GM19324 (cell line): ENCODE data around the gene SUFU.
"Not testable (repeated sequence)": the region's sequence is repeated elsewhere in the genome, so short reads cannot be mapped to it uniquely, and the experiment has no call there.

ENCODE experiments used
- ATAC-seq: cut with Tn5 transposase; IDR thresholded peaks from one replicate; pipeline ENCODE4 v1.9.1; 2021; ENCODE audit warnings: mild to moderate bottlenecking, moderate library complexity; ENCODE audit not compliant: unreplicated experiment, low FRiP score

SUFU gene

DNA sequence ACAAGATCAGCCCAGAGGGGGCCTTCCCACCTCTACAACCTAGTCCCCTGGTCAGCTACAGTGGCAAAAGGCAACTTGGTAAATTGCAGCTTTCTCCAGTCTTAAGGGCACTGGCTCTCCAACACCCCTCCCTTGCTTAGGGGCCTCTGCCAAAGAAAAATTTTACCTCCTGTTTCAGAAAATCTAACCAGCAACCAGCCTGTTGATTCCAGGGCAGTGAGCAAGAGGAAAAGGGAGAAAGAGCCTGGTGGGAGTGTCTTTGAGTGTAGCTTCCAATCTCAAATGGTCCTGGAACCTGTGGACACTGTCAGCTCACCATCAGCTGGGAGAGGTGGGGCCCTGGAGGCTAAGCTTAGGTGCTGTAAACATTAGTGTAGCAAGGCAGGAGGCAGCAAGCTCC, 24.1 kb upstream of the SUFU start:
- no peak for ATAC-seq

DNA sequence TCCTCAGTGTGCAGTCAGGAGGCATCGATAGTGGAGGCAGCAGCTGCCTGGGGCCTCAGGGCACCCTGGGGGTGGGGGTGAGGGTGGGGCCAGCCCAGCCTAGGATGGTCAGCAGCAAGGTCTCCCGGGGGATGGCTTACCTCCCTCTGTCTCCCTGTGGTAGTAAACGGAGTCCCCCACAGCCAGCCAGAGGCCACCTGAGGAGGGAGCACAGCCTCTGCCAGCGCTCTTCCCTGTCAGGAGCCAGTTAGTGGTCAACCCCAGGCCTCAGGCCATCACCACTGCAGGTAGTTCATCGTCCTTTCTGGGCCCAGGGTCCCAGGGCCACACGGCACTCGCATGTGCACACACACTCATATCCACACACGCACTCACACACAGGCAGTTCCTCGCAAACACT, 23.4 kb upstream of the SUFU start:
- no peak for ATAC-seq

DNA sequence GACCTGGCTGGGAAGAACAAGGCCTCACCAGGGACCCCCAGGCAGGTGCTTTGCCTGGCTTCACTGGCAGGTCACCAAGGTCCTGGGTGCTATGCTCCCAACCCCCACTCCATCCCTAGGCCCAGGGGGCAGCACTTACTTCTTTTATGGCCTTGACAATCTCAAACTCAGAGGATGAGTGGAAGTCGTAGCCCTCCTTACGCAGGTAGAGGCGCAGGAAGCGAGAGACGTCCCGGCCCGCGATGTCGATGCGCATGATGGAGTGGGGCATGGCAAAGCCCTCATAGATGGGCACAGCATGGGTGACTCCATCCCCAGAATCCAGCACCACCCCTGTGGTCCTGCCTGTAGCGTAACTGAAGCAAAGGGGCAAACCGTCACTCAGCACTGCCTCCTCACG, 19.8 kb upstream of the SUFU start:
- no peak for ATAC-seq

DNA sequence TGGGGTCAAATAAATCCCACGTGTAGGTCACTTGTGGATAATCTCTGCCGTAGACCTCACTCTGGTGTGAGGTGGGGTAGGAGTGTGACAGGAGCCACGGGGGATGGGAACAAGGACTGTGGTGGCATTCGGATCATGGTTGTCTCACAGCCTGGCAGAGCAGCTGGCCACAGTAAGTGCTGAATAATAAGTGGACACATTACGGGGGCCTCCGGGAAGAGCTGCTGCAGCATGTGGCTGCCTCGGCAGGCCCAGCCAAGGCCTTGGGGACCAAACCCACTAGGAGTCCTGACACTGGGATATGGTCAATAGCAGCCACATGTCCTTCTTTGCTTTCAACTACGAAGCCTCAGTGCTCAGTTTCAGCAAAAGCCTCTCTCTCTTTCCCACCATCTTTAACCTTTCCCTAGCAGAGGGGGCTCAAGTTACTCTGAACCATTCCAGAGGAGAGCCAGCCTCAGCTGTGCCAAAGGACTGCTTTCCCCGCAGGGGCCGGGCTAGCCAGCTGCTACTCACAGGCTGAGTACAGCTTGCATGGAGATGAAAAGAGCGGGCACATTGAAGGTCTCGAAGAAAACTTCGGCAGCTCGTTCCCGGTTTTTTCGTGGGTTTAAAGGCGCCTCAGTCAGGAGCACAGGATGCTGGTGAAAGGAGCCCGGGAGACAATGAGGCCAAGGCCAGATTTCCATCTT, 18.5 kb upstream of the SUFU start:
- ATAC-seq: no peak

DNA sequence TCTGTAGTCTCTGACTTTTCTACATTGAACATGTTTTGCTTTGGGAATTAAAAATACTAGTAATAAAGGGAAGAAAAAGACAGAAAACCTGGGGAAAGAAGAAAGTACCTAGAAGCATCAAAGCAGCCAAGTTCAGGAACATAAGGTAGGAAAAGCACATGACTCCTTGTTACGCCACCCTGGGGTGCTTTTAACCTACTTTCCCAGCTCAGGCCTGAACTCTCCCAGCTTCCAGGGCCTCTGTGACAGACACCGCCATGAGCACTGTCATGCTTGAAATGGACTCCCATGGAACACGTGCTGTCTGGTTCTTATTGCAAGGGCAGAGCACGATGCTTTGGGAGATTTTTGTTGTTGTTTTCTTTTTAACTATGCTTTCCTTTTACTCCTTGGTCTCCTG, 12.6 kb upstream of the SUFU start:
- no peak for ATAC-seq

DNA sequence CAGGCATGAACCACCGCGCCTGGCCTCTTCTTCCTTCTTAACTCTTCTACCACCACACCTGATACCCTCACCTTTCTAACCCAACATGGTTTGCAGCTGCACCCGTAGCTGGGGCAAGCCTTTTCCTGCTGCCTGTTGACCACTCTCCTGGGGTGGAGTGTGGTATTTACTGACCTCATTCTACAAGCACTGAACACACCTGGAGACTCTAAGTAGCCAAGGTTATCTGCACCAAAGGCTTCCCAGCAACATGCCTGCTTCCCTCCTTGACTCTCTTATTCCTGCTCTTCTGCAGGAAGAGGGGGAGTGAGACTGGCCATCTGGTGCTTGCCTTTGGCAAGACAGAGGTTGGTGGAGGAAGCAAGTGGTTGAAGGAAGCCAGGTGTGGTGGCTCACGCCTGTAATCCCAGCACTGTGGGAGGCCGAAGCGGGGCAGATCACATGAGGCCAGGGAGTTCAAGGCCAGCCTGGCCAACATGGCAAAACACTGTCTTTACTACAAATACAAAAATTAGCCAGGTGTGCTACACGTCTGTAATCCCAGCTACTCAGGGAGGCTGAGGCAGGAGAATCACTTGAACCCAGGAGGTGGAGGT, 11.3 kb upstream of the SUFU start:
- no peak for ATAC-seq

DNA sequence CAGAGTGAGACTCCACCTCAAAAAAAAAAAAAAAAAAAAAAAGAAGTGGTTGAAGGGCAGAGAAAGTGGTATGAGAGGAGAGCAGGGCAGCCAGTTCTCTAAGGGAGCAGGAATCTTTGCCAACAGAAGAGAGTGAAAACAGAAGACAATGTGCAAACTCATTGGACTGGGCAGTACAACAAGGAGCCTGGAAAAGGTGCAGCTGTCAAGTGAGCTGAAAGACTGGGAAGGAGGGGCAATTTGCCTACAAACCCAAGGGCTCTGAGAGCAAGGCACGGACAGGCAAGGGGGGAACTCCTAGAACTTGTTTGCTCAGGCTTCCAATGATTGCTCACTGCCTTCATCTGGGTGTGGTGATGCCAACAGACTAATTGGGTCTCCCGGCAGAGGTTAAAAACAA, 10.8 kb upstream of the SUFU start:
- no peak for ATAC-seq

DNA sequence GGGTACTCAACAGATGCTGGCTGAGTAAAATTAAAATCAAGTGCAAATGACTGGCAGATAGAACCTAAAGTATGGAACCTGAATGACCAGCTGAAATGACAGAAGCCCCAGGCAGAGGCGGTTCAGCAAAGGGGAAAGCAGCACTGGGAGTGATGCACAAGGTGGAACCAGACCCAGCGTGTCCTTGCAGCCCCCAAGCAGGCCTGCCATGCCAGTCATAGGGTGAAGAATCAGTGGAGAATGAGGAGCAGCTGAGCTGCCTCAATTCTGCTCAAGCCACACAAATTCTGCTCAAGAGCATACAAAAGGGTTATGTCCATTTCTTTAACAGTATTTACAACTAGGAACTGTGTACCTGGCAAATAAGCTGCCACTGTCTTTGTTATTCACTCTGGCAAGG, 10.0 kb upstream of the SUFU start:
- ATAC-seq: no peak

DNA sequence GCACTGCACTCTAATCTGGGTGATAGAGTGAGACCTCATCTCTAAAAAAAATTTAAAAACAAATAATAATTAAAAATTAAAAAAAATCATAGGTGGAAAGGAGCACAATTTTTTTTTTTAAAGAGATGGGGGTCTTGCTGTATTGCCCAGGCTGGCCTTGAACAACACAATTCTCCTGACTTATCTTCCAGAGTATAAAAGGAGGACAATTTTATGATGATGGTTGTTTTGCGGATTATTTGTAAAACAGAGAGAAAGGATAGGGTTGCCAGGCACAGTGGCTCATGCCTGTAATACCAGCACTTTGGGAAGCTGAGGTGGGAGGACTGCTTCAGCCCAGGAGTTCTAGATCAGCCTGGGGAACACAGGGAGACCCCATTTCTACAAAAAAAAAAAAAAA, 6.2 kb upstream of the SUFU start:
- no peak for ATAC-seq

DNA sequence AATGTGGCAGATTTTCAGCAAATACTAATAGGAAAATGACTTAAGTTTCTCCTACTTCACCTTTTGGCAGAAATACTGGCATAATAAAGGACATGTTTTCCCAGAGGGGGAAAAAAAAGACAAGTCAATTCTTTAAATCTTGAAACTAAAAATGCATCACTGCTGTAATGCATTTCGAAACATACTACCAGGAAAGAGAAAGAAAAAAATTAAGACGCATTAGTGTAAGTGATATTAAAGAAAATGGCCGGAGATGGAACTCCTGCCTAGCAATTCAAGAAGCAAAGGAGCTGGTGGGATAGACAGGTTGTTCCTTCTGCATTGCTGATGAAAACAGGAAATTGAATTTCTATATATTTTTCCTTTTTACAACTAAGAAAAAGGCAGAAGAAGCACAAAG, 4.4 kb upstream of the SUFU start:
- no peak for ATAC-seq

DNA sequence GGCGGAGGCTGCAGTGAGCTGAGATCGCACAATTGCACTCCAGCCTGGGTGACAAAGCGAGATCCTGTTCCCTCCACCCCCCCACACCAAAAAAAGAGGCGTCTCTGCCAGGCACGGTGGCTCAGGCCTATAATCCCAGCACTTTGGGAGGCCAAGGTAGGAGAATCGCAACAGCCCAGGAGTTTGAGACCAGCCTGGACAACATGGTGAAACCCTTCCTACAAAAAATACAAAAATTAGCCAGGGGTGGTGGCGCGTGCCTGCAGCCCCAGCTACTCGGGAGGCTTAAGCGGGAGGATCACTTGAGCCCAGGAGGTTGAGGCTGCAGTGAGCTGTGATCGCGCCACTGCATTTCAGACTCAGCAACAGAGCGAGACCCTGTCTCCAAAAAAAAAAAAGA, 3.1 kb upstream of the SUFU start:
- not testable (repeated sequence) for ATAC-seq

DNA sequence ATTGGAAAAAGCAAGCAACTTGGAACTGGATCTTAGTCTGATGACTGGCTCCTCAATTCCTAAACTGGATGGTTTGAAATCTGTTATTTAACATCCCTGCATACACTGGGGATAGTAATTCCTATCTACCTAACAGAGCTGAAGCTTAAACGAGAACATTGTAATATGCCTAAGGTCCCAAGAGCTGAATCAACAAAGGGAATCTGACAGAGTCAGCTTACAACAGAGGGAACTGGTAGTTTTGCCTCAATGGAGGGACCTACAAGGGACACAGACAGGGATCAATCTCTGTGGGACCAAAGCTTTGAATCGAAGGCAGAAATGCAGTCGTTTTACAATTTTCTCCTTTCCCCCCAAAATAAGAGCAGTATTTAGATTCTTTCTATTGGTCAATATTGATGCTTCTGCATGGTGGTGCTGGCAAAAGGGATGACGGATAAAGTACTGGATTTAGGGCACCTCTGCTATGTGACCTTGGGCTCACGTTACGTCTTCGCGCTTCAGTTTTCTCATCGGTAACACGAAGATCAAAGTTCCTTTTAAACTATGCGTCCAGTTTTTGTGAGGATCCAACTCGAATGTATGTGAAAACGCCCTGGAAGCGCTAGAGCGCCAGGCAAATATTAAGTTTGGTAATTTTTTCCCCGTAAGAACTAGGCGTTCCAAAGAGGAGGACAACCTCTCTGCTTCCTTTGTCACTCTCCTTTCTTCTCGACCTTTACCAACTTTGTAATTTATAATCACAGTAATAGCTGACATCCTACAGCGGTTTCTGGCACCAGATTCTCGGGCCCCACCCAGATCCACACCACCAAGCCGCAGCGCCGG, 2.4 kb upstream of the SUFU start:
- ATAC-seq: no peak

DNA sequence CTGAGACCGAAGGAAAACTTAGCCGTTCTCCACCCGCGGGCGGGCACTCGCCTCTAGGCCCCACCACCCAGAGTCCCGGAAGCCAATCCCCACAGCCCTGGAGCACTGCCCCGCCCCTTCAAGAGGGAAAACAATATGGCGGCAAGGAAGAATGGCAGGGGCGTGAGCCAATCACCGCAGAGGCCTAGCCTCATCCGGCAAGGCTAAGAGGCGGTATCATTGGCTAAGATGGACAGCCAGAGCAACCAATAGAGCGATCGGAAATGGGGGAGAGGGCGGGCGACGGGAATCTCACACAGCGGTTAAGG, 1.8 kb upstream of the SUFU start:
- peak; percentile 75 for ATAC-seq

DNA sequence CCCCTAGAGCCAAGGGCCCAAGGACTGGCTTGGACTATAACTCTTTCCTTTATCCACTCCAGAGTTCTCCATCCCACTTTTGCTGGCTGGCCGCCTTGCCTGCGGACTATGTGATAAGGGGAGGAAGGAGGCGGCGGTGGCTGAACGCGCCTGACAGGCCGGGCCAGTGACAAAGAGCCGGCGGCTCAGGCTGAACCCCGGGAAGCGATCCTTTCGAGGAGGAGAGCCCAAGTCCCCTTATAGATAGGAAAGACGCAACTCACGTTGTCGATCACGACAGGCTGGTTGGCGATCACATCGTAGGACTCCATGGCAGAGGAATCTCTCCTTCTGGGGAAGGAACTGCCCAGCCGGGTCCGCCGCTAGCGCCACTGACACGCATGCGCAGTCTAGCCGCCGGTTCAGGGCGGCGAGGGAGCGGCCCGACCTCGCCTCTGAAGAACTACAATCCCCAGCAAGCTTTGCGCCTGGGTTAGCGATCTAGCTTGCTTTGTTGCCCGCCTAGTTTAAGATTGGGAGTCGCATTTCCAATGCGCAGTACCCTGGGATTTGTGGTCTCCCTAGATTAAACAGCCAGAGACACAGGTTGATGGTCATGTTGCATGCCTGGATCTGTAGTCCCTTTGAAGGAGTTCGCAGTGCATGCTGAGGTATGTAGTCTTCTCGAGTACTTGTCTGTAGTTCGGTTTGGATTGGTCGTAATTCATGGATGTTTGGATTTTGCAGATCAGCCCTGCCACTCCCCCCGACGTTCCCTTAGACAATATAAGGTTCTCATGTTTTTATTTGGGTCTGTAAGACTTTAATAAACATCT, 1.2 kb upstream of the SUFU start, which contains the start of gene ACTR1A:
Gene ACTR1A (minus strand): TSS at position 376 of the 815 bp plus-strand sequence. CDS start 65 bp downstream, at position 311.
- peak; percentile 62 for ATAC-seq

DNA sequence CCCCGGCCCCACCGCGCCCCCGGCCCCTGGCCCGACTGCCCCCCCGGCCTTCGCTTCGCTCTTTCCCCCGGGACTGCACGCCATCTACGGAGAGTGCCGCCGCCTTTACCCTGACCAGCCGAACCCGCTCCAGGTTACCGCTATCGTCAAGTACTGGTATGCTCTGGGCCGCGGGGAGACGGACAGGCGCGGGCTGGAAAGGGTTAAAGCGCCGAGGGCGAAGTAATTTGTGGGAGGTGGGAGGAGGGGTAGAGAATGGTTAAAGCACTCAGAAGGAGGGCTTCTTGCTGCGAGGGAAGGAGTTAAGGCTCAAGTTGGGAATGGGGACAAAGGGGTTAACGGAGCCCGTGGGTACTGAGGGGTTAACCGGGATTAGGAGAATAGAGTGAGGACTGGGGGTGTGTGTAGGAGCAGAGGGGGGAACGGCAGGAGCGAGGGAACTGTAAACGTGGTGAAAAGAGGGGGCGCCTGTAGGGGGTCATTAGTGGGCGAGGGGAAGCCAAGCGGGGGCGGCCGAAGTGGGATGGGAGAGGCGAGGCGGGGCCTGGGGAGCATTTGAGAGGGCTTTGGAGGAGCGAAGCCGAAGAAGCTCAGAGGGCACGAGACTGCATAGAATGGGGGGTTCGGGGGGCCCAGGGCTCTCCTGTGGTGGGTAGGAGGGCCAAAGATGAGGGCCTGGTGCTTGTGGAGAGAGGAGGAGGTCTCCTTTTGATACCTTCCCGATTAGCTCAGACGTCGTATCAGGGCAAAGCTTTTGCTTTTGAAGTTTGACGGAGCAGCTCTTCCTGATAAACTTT, 605 bp downstream of the SUFU start:
- no peak for ATAC-seq

DNA sequence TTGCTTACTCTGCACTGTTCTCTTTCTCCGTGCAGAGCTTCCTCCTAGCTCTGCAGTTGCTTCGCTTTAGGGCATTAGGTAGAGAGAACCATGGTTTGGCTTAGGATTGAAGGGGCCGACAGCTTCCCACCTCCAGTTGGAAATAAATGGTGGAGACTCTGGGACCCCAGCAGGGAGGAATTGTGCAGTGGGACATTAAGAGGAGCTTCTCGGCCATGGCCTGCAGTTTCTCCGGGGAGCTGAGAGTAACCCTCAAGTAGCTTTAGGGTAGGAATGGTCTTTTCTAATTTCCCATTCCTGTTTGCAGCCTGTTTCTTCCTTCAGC, 1.2 kb downstream of the SUFU start:
- ATAC-seq: no peak

DNA sequence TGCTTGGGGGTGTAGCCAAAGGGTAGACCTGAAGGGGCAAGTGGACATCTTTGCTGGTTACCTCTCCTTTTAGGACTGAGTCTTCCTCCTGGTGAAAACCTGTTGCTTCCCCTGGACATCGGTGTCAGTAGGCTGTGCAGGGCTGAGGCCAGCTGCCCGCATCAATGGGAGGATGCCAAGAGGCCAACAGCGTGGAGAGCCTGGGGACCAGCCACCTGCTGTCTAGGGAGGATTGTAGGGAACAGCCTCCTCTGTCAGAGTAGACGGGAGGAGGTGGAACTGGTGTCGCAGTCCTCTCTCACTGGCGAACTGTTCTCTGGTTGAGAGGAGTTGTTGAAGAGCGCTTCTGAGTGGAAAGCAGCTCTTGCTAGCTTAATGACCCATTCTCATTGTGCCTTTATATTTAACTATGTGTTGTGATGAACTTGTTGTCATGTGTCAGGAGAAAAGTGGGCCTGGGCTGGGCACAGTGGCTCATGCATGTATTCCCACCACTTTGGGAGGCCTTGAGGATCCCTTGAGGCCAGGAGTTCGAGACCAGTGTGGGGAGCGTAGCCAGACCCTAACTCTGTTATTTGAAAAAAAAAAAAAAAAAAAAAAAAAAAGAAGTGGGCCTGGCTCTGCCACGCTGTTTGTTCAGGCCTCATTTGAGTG, 1.8 kb downstream of the SUFU start:
- no peak for ATAC-seq

DNA sequence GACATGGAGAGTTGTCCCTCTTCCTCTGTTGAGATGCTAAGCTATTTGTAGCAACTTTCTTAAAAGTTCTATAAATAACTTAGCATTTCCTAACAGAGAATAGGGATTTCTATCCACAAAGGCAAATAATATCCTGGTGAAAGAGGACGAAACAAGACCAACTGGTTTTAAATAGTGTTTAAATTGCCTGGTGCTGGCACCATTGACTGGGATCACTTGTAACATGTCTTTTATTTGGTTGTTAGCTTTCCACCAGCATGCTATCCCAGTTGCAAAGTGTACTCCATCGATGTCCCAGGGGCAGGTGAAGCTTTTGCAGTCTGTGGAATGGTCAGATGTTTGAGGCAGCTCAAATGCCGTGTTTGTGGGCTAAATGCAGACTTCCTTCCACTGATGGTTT, 3.7 kb downstream of the SUFU start:
- ATAC-seq: no peak

DNA sequence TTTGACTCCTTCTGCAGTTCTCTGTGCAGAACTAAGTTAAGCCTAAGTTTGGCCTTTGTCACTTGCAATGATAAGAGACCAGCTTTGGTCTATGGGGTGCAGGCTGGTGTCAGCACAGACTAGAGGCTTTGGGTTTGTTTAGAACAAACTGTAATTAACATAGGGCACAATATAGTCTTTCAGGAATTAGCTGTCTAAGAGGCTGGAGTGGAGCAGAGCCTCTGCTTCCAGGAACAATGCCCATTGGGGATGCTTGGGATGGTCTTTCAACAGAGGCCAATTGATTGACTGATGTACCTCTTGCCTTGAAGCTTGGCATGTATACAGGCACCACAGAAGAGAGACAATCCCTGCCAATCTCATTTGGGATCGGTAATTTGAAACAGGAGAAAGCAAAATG, 4.7 kb downstream of the SUFU start:
- no peak for ATAC-seq

DNA sequence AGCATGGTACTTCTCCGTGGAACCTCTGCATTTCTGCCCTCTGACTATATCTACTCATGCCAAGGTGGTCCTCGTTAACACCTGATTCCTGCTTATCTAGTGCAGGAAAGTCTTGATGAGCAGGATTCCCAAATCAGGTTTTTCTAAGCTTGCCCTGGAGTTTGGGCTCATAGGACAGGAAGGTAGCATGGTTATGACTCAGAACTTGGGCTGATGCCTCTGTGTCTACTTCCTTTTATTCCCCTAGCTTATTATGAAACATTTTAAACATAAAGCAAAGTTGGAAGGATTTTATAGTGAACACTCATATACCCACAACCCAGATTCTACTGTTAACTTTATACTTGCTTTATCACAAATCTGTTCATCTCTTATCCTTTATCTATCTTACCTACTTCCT, 5.6 kb downstream of the SUFU start:
- no peak for ATAC-seq
